ENCODE data around the gene IRF1.

The IRF1 gene

DNA sequence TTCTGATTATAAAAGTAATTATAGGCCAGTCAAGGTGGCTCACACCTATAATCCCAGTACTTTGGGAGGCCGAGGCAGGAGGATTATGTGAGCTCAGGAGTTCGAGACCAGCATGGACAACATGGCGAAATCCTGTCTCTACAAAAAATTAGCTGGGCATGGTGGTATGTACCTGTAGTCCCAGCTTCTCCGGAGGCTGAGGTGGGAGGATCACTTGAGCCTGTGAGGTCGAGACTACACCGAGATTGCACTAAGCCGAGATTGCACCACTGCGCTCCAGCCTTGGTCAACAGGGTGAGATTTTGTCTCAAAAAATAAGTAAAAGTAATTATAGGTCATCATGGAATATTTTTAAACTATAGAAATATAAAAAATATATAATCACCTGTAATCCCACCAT, 18.1 kb downstream of the IRF1 start:
- TF ChIP-seq EGR1 (IDR thresholded peaks at IDR 0.05): no peak
- TF ChIP-seq YY1 (IDR thresholded peaks at IDR 0.05; ENCODE audit: low read depth): no peak
- TF ChIP-seq TEAD4 (IDR thresholded peaks at IDR 0.05): no peak
- TF ChIP-seq CEBPB (IDR thresholded peaks at IDR 0.05): no peak
- no peak for TF ChIP-seq TCF12 (IDR thresholded peaks at IDR 0.05; ENCODE audit: low read depth)
- TF ChIP-seq, protein P1, sequence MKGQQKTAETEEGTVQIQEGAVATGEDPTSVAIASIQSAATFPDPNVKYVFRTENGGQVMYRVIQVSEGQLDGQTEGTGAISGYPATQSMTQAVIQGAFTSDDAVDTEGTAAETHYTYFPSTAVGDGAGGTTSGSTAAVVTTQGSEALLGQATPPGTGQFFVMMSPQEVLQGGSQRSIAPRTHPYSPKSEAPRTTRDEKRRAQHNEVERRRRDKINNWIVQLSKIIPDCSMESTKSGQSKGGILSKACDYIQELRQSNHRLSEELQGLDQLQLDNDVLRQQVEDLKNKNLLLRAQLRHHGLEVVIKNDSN (IDR thresholded peaks at IDR 0.05): no peak
- no peak for TF ChIP-seq FOXM1 (IDR thresholded peaks at IDR 0.05; ENCODE audit: borderline replicate concordance, low read depth)
- TF ChIP-seq, protein P2, sequence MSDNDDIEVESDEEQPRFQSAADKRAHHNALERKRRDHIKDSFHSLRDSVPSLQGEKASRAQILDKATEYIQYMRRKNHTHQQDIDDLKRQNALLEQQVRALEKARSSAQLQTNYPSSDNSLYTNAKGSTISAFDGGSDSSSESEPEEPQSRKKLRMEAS (IDR thresholded peaks at IDR 0.05): no peak
- TF ChIP-seq NFIC (IDR thresholded peaks at IDR 0.05): no peak
- no peak for TF ChIP-seq RAD21 (IDR thresholded peaks at IDR 0.05; ENCODE audit: low read depth)
- TF ChIP-seq CREB1 (IDR thresholded peaks at IDR 0.05; ENCODE audit: low read depth): no peak

DNA sequence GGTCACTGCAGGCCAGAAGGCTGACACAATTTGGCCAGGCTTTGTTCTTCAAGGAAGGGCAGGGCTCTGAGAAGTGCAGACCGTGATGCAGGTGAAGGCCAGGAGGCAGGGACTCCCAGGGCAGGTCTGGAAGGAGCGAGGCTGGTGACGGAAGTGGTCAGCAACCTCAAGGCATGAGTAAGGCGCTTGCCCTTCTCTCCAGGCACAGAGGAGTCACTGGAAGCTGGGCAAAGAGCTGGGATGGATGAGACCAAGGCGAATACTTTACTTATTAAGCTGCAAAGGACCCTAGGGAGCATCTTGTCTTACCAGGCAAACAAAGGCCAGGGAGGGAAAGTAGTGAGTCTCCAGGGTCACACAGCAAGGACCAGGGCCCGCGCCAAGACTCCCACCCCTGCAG, 18.6 kb downstream of the IRF1 start:
- TF ChIP-seq, protein P2 (IDR thresholded peaks at IDR 0.05): no peak
- TF ChIP-seq EP300 (IDR thresholded peaks at IDR 0.05; ENCODE audit: borderline replicate concordance) (no peak), TCF12 (IDR thresholded peaks at IDR 0.05; ENCODE audit: low read depth) (no peak), CEBPB (IDR thresholded peaks at IDR 0.05) (no peak), NFIC (IDR thresholded peaks at IDR 0.05) (no peak), FOXM1 (IDR thresholded peaks at IDR 0.05; ENCODE audit: borderline replicate concordance, low read depth) (no peak), ZBTB7A (IDR thresholded peaks at IDR 0.05; ENCODE audit: low read depth) (no peak), EGR1 (IDR thresholded peaks at IDR 0.05) (no peak), RAD21 (IDR thresholded peaks at IDR 0.05; ENCODE audit: low read depth) (no peak), YY1 (IDR thresholded peaks at IDR 0.05; ENCODE audit: low read depth) (no peak), TAF1 (IDR thresholded peaks at IDR 0.05; ENCODE audit: low read depth) (no peak), CREB1 (IDR thresholded peaks at IDR 0.05; ENCODE audit: low read depth) (no peak), TEAD4 (IDR thresholded peaks at IDR 0.05) (no peak)
- TF ChIP-seq, protein P3, sequence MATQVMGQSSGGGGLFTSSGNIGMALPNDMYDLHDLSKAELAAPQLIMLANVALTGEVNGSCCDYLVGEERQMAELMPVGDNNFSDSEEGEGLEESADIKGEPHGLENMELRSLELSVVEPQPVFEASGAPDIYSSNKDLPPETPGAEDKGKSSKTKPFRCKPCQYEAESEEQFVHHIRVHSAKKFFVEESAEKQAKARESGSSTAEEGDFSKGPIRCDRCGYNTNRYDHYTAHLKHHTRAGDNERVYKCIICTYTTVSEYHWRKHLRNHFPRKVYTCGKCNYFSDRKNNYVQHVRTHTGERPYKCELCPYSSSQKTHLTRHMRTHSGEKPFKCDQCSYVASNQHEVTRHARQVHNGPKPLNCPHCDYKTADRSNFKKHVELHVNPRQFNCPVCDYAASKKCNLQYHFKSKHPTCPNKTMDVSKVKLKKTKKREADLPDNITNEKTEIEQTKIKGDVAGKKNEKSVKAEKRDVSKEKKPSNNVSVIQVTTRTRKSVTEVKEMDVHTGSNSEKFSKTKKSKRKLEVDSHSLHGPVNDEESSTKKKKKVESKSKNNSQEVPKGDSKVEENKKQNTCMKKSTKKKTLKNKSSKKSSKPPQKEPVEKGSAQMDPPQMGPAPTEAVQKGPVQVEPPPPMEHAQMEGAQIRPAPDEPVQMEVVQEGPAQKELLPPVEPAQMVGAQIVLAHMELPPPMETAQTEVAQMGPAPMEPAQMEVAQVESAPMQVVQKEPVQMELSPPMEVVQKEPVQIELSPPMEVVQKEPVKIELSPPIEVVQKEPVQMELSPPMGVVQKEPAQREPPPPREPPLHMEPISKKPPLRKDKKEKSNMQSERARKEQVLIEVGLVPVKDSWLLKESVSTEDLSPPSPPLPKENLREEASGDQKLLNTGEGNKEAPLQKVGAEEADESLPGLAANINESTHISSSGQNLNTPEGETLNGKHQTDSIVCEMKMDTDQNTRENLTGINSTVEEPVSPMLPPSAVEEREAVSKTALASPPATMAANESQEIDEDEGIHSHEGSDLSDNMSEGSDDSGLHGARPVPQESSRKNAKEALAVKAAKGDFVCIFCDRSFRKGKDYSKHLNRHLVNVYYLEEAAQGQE (IDR thresholded peaks at IDR 0.05; ENCODE audit: low read depth): no peak
- TF ChIP-seq, protein P1 (IDR thresholded peaks at IDR 0.05): no peak

DNA sequence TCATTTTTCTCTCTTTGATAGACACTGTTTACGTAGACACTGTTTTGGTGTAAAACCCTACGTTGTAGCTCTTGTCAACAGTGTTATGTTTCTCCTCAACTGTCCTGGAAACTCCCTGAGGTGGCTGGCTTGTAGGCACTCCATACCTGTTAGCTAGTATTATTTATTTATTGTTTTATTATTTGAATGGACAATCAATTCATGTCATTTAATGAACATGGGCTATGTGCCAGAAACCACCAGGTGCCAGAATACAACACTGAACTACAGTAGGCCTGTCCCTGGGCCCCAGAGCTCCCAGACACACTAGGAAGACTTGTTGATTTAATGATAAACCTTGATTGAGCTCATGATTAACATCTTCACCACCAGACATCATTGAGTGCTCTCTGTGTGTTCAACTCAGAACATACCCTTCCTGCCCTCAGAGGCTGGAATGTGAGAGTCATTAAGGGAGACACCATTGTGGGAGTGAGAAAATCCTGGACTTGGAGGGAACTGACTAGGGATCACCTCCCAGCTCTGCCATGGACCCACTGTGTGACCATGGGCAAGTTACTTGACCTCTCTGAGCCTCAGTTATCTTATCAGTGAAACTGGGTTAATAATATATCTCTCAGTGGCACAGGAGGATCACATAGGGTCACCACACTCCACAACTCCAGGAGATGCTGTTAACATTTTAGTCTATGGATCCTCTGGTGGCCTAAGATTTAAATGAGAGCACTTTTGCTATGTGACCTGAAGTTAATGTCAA, 19.2 kb downstream of the IRF1 start:
- TF ChIP-seq TAF1 (IDR thresholded peaks at IDR 0.05; ENCODE audit: low read depth) (no peak), ZBTB7A (IDR thresholded peaks at IDR 0.05; ENCODE audit: low read depth) (no peak)

DNA sequence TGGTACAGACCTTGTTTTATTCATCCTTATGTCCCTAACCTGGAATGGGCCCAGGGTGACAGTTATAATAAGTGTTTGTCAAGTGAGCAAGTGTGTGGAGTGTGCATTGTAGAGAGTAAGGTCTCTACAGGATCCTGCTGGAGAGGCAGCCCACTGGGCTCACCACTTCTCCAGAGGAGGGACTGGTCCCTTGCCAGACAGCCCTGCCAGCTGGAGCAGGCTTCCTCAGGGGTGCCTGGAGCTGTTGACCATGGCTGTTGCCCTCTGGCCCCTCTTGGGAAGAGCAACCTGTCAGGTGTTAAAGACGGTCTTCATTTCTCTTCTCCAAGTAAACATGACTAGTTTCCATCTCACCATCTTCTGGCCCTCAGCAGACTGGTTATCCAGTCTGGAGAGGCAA, 20.0 kb downstream of the IRF1 start:
- TF ChIP-seq FOXM1 (IDR thresholded peaks at IDR 0.05; ENCODE audit: borderline replicate concordance, low read depth): no peak
- TF ChIP-seq TEAD4 (IDR thresholded peaks at IDR 0.05): no peak
- TF ChIP-seq, protein P3 (IDR thresholded peaks at IDR 0.05; ENCODE audit: low read depth): no peak
- TF ChIP-seq EP300 (IDR thresholded peaks at IDR 0.05; ENCODE audit: borderline replicate concordance): no peak
- no peak for TF ChIP-seq NFIC (IDR thresholded peaks at IDR 0.05)
- TF ChIP-seq CEBPB (IDR thresholded peaks at IDR 0.05): no peak
- TF ChIP-seq CREB1 (IDR thresholded peaks at IDR 0.05; ENCODE audit: low read depth): no peak
- no peak for TF ChIP-seq EGR1 (IDR thresholded peaks at IDR 0.05)
- TF ChIP-seq RAD21 (IDR thresholded peaks at IDR 0.05; ENCODE audit: low read depth): no peak

DNA sequence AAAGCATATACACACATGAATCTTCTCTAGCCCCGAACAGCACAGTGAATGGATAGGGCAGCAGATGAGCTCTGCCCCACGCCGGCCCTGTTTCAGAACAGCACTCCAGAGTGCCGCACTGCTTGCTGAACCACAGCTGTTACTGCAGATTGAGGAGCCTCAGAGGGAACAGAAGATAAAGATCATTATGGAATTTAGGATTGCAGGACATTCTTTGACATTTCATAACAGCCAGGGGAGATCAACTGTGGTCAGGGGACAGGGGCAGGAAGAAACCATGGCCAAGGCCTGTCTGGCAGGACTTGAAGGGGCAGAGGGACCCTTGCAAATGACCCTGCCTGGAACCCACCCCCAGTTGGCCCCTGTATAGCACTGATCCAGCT, 20.6 kb downstream of the IRF1 start:
- no peak for TF ChIP-seq YY1 (IDR thresholded peaks at IDR 0.05; ENCODE audit: low read depth)
- TF ChIP-seq EP300 (IDR thresholded peaks at IDR 0.05; ENCODE audit: borderline replicate concordance): no peak
- no peak for TF ChIP-seq CREB1 (IDR thresholded peaks at IDR 0.05; ENCODE audit: low read depth)
- no peak for TF ChIP-seq ZBTB7A (IDR thresholded peaks at IDR 0.05; ENCODE audit: low read depth)
- TF ChIP-seq TEAD4 (IDR thresholded peaks at IDR 0.05): no peak
- TF ChIP-seq, protein P3 (IDR thresholded peaks at IDR 0.05; ENCODE audit: low read depth): no peak
- no peak for TF ChIP-seq FOXM1 (IDR thresholded peaks at IDR 0.05; ENCODE audit: borderline replicate concordance, low read depth)
- TF ChIP-seq, protein P2 (IDR thresholded peaks at IDR 0.05): no peak
- TF ChIP-seq, protein P1 (IDR thresholded peaks at IDR 0.05): no peak
- no peak for TF ChIP-seq NFIC (IDR thresholded peaks at IDR 0.05)
- no peak for TF ChIP-seq CEBPB (IDR thresholded peaks at IDR 0.05)
- no peak for TF ChIP-seq RAD21 (IDR thresholded peaks at IDR 0.05; ENCODE audit: low read depth)
- no peak for TF ChIP-seq EGR1 (IDR thresholded peaks at IDR 0.05)
- no peak for TF ChIP-seq TAF1 (IDR thresholded peaks at IDR 0.05; ENCODE audit: low read depth)
- TF ChIP-seq TCF12 (IDR thresholded peaks at IDR 0.05; ENCODE audit: low read depth): no peak
